Measurements from ENCODE around the gene TFAM.

TFAM gene

DNA sequence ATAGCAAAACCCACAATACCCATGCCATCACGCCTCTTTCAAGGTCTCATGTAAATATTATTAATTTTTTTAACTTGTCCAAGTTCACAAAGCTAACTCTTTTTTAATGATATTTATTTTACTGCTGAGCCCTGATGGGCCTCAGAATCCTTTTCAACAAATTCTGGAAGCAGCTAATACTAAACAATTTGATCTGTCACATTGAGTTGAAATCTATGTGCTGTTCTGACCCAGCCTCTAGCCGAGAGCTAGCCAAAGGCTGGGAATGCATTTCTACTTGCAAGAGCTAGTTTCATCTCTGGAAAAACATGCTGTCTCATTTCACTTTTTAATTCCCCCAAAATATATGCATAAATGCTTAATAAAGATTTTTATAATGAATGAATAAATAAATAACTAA, 47.9 kb downstream of the TFAM start:
- DNase-seq (ENCODE audit: low spot score): no peak
- FAIRE-seq: no peak

- DNase-seq (ENCODE audit: low spot score): no peak
- no peak for FAIRE-seq
These were observed 48.4 kb downstream of the TFAM start for GRCh38 chr10:58433571-58433970.

DNA sequence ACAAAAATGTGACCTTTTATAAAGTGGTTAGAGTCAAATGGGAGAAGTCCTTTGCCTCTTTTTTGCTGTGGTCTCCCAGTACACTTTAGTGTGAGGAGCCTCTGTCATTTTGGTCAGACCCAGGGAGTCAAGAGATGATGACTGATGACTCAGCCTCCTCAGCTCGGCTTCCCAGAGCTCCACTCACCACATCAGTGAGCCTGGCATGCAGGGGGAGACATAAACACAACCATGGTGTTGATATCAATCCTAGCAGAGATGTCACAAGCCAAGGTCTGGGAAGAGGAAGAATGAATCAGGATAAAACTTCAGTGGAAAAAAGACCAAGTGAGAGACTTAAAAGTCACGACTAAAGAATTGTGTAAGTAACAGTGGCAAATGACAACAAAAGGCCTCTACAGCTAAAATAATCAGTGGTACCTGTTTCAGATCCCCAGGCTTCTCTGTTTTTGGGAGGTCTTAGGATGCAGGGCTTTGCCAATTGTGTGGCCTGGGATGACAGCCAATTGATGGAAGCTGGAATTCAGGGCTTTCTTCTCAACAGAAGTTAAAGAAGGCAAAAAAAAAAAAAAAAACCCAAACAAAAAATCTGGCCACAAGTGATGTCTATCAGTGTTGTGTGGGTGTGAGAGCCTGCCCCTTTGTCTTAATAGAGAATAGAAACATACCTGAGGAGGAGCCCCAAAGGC, 50.2 kb downstream of the TFAM start:
- FAIRE-seq (peak; percentile 94), DNase-seq (ENCODE audit: low spot score) (peak; percentile 91)

DNA sequence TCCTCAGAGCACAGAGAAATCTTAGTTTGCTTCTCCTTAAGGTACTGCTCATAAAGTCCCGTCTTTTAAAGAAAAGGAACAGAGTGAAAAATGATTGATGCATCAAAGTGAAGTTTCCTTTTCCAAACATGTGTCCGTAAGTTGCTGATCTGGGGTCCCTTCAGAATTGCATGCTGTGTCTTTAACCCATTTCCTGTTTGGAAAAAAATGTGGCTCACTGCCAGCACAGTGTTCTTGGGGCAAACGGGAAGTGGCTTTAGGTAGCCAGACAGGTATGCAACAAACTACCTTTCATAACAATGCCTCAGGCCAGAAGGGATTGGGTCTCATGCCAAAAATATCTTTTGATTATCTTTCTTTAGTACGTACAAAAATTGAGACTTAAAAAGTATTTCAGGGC, 50.9 kb downstream of the TFAM start:
- FAIRE-seq (peak; percentile 52), DNase-seq (ENCODE audit: low spot score) (peak; percentile 65)

GRCh38 chr10:58438340-58438871, 53.2 kb downstream of the TFAM start:
- FAIRE-seq (no peak), DNase-seq (ENCODE audit: low spot score) (no peak)

DNA sequence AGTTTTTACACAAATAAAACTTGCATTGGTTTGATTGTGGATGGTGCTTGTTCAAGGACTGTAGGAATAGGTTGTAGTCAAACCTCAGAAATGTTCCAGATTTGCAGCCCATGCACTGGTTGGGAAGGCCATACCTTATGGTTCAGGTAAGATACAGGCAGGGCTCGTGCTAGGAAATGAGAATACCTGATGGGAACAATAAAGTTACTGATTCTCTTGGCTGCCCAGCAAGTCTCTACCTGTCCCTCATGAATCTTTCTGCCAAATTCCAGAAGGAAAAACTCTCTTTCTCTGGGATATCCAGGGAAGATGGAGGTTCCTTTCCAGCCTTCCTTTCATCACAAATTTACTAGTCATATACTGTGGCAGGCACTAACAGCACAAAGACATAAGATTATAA, 53.8 kb downstream of the TFAM start:
- no peak for FAIRE-seq

GRCh38 chr10:58439632-58440364, 54.6 kb downstream of the TFAM start:
- FAIRE-seq (no peak), DNase-seq (ENCODE audit: low spot score) (no peak)

More for the DNA sequence above, 53.8 kb downstream of the TFAM start:
- DNase-seq (ENCODE audit: low spot score): no peak

DNA sequence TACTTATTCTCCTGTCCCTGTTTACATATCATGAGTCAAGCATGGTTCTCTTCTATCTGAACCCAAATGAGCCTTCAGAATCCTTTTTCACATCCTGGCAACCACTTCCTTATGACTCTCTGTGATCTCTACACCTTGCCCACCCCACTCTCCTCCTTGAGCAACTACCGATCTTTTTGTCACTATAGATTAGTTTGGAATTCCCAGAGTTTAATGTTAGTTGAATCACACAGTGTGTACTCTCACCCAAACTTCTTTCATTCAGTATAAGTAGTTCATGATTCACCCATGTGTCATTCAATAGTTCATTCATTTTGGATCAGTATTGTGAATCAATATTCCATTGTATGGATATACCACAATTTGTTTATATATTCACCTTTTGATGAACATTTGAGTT, 55.3 kb downstream of the TFAM start:
- DNase-seq (ENCODE audit: low spot score) (no peak), FAIRE-seq (no peak)

DNA sequence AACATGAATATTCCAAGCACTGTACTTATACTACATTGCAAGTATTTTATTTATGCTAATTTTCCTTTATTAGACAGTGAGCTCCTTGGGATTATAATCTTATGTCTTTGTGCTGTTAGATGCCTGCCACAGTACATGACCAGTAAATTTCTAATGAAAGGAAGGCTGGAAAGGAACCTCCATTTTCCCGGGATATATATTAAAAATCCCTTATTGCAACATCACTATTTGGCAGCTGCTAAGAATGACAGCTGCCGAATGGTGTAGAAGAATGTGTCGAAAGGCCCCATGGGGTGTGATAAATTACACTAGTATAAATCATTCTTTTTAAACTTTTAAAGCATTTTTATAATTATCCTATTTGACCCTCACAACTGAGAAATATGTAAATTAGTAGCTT, 59.1 kb downstream of the TFAM start:
- no peak for FAIRE-seq

DNA sequence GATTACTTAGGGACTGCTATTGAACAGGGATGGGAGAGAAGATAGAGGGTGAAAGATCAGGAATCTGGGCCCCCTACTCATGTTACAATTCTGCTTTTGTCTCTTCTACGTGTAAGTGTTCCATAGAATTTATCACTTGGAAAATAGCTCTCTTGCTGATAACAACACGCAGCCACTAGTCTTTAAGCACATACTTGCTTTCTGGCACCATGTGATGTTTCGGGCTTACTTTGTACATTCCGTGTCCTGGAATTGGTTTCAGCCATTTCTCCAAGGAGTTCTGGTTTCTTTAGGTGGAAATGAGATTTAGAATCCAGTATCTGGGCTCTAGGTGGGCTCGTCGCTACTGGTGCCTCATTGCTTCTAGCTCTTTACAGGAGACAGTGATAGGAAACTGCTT, 59.7 kb downstream of the TFAM start:
- FAIRE-seq: peak; percentile 20
- DNase-seq (ENCODE audit: low spot score): no peak

More for the DNA sequence above, 59.1 kb downstream of the TFAM start:
- no peak for DNase-seq (ENCODE audit: low spot score)

GRCh38 chr10:58448121-58448935, 63.1 kb downstream of the TFAM start:
- FAIRE-seq (no peak), DNase-seq (ENCODE audit: low spot score) (no peak)

Data from urothelium cell line (cell line).